Measurements from ENCODE around the gene HUNK.

- TF ChIP-seq POLR2A (IDR thresholded peaks at IDR 0.05): no peak
- no peak for TF ChIP-seq CTCF (IDR thresholded peaks at IDR 0.05)
Measured at GRCh38 chr21:31928656-31929055, 55.8 kb downstream of the HUNK start.

Measured in right lobe of liver (tissue), 4 donors.